Breast epithelium (tissue), 3 donors: ENCODE data around the gene ELAC1.

Source experiments
- CTCF ChIP-seq, 3 donors: fragments of 450-650 bp; IDR thresholded peaks; one replicate each; pipeline ENCODE4 v1.5.1; 2016 to 2017; ENCODE audit warnings: antibody characterized with exemption in 3 of 3, mild to moderate bottlenecking in 3 of 3, moderate library complexity in 3 of 3
- POLR2A ChIP-seq: fragments of 450-650 bp; IDR thresholded peaks from one replicate; pipeline ENCODE4 v1.6.1; 2016; ENCODE audit warnings: antibody characterized with exemption, mild to moderate bottlenecking, moderate library complexity

- TF ChIP-seq CTCF (IDR thresholded peaks at IDR 0.05): no peak
- TF ChIP-seq POLR2A: no peak
Measured at GRCh38 chr18:50986360-50987087, 18.7 kb downstream of the ELAC1 start.
